ENCODE data around the gene RAPSN. TPM values are rescaled to one million over a fixed set of nuclear protein-coding genes. Genes with fewer than 3 reads are reported as not detected.

The RAPSN gene
- total and polyA plus RNA-seq, 2 donors (not counting 1 experiment from before 2014, with no cell fraction given), result 0.25 to 1.0 TPM

DNA sequence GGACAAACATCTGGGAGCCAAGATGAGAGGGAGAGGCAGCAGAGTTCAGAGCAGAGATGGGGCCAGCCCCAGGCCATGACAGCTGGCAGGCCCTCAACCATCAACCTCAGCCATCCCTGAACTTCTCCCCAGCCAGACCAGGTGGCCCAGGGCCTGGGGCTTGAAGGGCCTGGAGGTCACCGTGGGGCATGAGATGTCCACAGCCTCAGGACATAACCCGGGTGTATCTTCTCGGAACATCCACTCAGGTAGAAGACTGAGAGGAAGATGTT lies 53.0 kb downstream of the RAPSN start:
- Histone ChIP-seq H3K27me3 (replicated peaks in 1 of 4; ENCODE audit: control extremely low read depth in 1 of 4, control insufficient read depth in 3 of 4, insufficient read depth in 4 of 4, low read length in 3 of 4) (no peaks in the 10 kb centered on the region), H3K4me3 (ENCODE audit: control extremely low read depth in 1 of 5, extremely low read depth in 1 of 5, insufficient read depth in 1 of 5, low read depth in 2 of 5, low read length in 4 of 5) (peak overlapping the region in 1 of 5 experiments; percentile 55), H3K79me2 (ENCODE audit: control insufficient read depth, insufficient read depth, low read length) (peaks cover 31% of the 10 kb centered on the region), H3K36me3 (replicated peaks in 1 of 2; ENCODE audit: control extremely low read depth in 1 of 2, control insufficient read depth in 1 of 2, extremely low read depth in 1 of 2, insufficient read depth in 2 of 2, low read length in 1 of 2) (no peaks in the 10 kb centered on the region), H3K9me3 (ENCODE audit: control extremely low read depth in 1 of 3, control insufficient read depth in 2 of 3, insufficient read depth in 1 of 3, low read length in 2 of 3) (no peaks in the 10 kb centered on the region), H3K27ac (ENCODE audit: low read length in 2 of 2) (peak overlapping the region; percentile 95 to 97), H3K4me1 (ENCODE audit: control insufficient read depth in 2 of 2, insufficient read depth in 2 of 2, low read length in 2 of 2) (peaks cover 64 to 80% of the 10 kb centered on the region in 2 donors), H4K20me1 (ENCODE audit: control insufficient read depth, insufficient read depth, low read length, poor library complexity, severe bottlenecking) (no peaks in the 10 kb centered on the region), H2AFZ (ENCODE audit: insufficient read depth, low read depth, low read length, poor library complexity, severe bottlenecking) (peak overlapping the region; percentile 88), H3K9ac (ENCODE audit: low read length) (peak overlapping the region; percentile 66), H3K4me2 (replicated peaks; ENCODE audit: low read depth, low read length, poor library complexity, severe bottlenecking) (peak overlapping the region; percentile 81)
- CTCF ChIA-PET, result interaction anchor here (1.0 to 19.1 kb wide), 2 partner anchors 11 to 24 kb away, joined by 3 to 345 read pairs; no protein-coding TSS in a partner anchor
- TF ChIP-seq, protein P1, sequence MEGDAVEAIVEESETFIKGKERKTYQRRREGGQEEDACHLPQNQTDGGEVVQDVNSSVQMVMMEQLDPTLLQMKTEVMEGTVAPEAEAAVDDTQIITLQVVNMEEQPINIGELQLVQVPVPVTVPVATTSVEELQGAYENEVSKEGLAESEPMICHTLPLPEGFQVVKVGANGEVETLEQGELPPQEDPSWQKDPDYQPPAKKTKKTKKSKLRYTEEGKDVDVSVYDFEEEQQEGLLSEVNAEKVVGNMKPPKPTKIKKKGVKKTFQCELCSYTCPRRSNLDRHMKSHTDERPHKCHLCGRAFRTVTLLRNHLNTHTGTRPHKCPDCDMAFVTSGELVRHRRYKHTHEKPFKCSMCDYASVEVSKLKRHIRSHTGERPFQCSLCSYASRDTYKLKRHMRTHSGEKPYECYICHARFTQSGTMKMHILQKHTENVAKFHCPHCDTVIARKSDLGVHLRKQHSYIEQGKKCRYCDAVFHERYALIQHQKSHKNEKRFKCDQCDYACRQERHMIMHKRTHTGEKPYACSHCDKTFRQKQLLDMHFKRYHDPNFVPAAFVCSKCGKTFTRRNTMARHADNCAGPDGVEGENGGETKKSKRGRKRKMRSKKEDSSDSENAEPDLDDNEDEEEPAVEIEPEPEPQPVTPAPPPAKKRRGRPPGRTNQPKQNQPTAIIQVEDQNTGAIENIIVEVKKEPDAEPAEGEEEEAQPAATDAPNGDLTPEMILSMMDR (IDR thresholded peaks at IDR 0.05), result no peak
- TF ChIP-seq EZH2 (IDR thresholded peaks at IDR 0.05; ENCODE audit: borderline replicate concordance, insufficient read depth, low read depth, low read length, poor library complexity, severe bottlenecking), result no peak
- no CpG with 5 or more reads among the region's 3 CpGs for WGBS (ENCODE audit: insufficient coverage)
- POLR2A ChIA-PET, result no interaction called here
- peak overlapping the region; percentile 85 for H3K4me3 Mint-ChIP-seq
- H3K9me3 Mint-ChIP-seq (ENCODE audit: insufficient read depth), result no peaks in the 10 kb centered on the region
- H3K27ac Mint-ChIP-seq, result peak overlapping the region; percentile 98
- intact Hi-C loops (cut with micrococcal nuclease), result no loop called here
- H3K27me3 Mint-ChIP-seq, result no peaks in the 10 kb centered on the region
- DNase-seq (no peak), ATAC-seq (ENCODE audit: low read depth) (no peak)
- H3K4me1 Mint-ChIP-seq, result peaks cover 68% of the 10 kb centered on the region

DNA sequence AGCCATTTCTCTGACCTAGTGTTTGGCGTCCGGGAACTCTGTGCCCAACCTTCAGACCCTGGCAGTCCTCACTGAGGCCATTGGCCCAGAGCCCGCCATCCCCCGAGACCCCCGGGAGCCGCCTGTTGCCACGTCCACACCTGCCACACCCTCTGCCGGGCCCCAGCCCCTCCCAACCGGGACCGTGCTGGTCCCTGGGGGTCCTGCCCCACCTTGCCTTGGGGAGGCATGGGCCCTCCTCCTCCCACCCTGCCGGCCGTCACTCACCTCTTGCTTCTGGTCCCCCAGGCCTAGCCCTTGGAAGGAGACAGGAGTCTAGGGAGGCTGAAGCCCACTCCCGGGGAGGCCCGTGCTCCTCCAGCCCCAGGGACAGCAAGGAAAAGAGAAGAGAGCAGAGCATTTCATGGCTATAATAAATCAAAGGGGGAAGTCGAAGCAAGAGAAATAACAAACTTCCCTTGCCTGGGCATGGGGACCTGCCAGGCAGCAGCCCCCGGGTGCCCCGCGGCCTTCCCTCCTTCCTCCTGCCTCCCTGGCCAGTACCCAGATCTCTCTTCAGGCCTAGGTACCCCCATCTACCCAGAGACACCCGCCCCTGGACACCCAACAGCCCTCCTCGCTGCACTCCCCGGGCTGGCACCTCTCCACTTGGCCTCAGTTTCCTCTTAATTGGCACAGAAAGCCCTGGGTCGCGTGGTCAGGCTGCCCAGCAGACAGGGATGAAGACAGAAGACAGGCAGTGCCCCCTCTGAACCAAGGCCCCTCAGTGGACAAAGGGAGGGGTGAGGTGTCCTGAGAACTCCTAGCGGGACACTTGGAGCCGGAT lies 53.5 kb downstream of the RAPSN start:
- TF ChIP-seq, protein P1 (IDR thresholded peaks at IDR 0.05), result no peak
- TF ChIP-seq EZH2 (IDR thresholded peaks at IDR 0.05; ENCODE audit: borderline replicate concordance, insufficient read depth, low read depth, low read length, poor library complexity, severe bottlenecking), result no peak
- Histone ChIP-seq H3K9ac (ENCODE audit: low read length) (peak overlapping the region; percentile 66), H3K4me1 (ENCODE audit: control insufficient read depth in 2 of 2, insufficient read depth in 2 of 2, low read length in 2 of 2) (peaks cover 58 to 80% of the 10 kb centered on the region in 2 donors), H3K79me2 (ENCODE audit: control insufficient read depth, insufficient read depth, low read length) (peaks cover 31% of the 10 kb centered on the region), H3K4me2 (replicated peaks; ENCODE audit: low read depth, low read length, poor library complexity, severe bottlenecking) (peak overlapping the region; percentile 81), H3K4me3 (ENCODE audit: control extremely low read depth in 1 of 5, extremely low read depth in 1 of 5, insufficient read depth in 1 of 5, low read depth in 2 of 5, low read length in 4 of 5) (peak overlapping the region; percentile 2 to 55 (median 45)), H3K27me3 (replicated peaks in 1 of 4; ENCODE audit: control extremely low read depth in 1 of 4, control insufficient read depth in 3 of 4, insufficient read depth in 4 of 4, low read length in 3 of 4) (no peaks in the 10 kb centered on the region), H4K20me1 (ENCODE audit: control insufficient read depth, insufficient read depth, low read length, poor library complexity, severe bottlenecking) (no peaks in the 10 kb centered on the region), H3K9me3 (ENCODE audit: control extremely low read depth in 1 of 3, control insufficient read depth in 2 of 3, insufficient read depth in 1 of 3, low read length in 2 of 3) (no peaks in the 10 kb centered on the region), H3K36me3 (replicated peaks in 1 of 2; ENCODE audit: control extremely low read depth in 1 of 2, control insufficient read depth in 1 of 2, extremely low read depth in 1 of 2, insufficient read depth in 2 of 2, low read length in 1 of 2) (no peaks in the 10 kb centered on the region), H3K27ac (ENCODE audit: low read length in 2 of 2) (peak overlapping the region; percentile 95 to 97), H2AFZ (ENCODE audit: insufficient read depth, low read depth, low read length, poor library complexity, severe bottlenecking) (peak overlapping the region; percentile 88)
- ChIA-PET CTCF (interaction anchor here (1.2 to 19.1 kb wide), 4 partner anchors 12 to 146 kb away, joined by 3 to 345 read pairs (median 40); partner anchors contain the start of gene ACP2), POLR2A (interaction anchor here (0.5 to 4.1 kb wide), 4 partner anchors 15 to 184 kb away, joined by 4 to 39 read pairs (median 4); partner anchors contain the start of gene SPI1)
- ATAC-seq (ENCODE audit: low read depth), result peak; percentile 11
- no peak for DNase-seq
- intact Hi-C loops (cut with micrococcal nuclease), result no loop called here
- Mint-ChIP-seq H3K27ac (peak overlapping the region; percentile 98), H3K9me3 (ENCODE audit: insufficient read depth) (no peaks in the 10 kb centered on the region), H3K27me3 (no peaks in the 10 kb centered on the region), H3K4me1 (peaks cover 67% of the 10 kb centered on the region), H3K4me3 (peak overlapping the region; percentile 85)
- 22% methylated on average over 19 of the region's 25 CpGs for WGBS (ENCODE audit: insufficient coverage)
